ENCODE results near the gene CCDC170. TPM values are rescaled to one million over a fixed set of nuclear protein-coding genes. Genes with fewer than 3 reads are reported as not detected.
"Not testable (repeated sequence)": the region's sequence is repeated elsewhere in the genome, so short reads cannot be mapped to it uniquely, and the experiment has no call there.

The CCDC170 gene
- total and polyA plus RNA-seq, 2 experiments from 2014 or later: 0.03 TPM; not detected in 1

DNA sequence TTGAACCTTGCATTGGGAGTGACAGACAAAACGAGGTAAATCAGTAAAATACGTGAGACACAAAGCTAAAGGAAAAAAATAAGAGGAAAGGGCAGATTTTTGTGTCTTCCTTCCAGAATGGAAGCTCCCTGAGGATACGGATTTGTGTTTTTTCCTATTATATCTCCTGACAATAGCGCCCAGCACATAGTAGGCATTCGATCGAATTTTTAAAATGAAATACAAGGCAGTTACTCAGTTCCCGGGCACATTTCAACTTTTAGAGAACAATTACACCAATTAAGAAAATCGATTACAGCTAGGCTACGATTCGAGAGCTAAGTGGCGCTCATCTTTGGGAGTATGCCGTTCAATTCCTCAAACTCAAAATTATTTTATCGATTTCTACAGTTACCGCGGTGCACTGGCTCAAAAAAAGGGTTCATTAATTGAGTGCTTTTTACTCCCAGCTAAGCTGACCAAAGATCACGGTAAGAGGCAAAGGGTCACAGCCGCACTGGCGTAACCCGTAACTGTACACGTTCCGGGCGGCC, 42.3 kb upstream of the CCDC170 start:
- peak overlapping the region; percentile 89 for H3K27ac ChIP-seq
- DNase-seq (ENCODE audit: low read depth in 1 of 2, low spot score in 1 of 2): no peak
- no peaks in the 10 kb centered on the region for H3K36me3 ChIP-seq
- no peaks in the 10 kb centered on the region for H3K9me3 ChIP-seq (ENCODE audit: low read depth)
- TF ChIP-seq, protein P1, sequence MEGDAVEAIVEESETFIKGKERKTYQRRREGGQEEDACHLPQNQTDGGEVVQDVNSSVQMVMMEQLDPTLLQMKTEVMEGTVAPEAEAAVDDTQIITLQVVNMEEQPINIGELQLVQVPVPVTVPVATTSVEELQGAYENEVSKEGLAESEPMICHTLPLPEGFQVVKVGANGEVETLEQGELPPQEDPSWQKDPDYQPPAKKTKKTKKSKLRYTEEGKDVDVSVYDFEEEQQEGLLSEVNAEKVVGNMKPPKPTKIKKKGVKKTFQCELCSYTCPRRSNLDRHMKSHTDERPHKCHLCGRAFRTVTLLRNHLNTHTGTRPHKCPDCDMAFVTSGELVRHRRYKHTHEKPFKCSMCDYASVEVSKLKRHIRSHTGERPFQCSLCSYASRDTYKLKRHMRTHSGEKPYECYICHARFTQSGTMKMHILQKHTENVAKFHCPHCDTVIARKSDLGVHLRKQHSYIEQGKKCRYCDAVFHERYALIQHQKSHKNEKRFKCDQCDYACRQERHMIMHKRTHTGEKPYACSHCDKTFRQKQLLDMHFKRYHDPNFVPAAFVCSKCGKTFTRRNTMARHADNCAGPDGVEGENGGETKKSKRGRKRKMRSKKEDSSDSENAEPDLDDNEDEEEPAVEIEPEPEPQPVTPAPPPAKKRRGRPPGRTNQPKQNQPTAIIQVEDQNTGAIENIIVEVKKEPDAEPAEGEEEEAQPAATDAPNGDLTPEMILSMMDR (IDR thresholded peaks at IDR 0.05; ENCODE audit: low read depth, low read length): no peak
- H3K4me3 ChIP-seq: peak overlapping the region; percentile 76
- H3K4me1 ChIP-seq (ENCODE audit: low read depth): peaks cover 8% of the 10 kb centered on the region
- H3K27me3 ChIP-seq: no peaks in the 10 kb centered on the region

DNA sequence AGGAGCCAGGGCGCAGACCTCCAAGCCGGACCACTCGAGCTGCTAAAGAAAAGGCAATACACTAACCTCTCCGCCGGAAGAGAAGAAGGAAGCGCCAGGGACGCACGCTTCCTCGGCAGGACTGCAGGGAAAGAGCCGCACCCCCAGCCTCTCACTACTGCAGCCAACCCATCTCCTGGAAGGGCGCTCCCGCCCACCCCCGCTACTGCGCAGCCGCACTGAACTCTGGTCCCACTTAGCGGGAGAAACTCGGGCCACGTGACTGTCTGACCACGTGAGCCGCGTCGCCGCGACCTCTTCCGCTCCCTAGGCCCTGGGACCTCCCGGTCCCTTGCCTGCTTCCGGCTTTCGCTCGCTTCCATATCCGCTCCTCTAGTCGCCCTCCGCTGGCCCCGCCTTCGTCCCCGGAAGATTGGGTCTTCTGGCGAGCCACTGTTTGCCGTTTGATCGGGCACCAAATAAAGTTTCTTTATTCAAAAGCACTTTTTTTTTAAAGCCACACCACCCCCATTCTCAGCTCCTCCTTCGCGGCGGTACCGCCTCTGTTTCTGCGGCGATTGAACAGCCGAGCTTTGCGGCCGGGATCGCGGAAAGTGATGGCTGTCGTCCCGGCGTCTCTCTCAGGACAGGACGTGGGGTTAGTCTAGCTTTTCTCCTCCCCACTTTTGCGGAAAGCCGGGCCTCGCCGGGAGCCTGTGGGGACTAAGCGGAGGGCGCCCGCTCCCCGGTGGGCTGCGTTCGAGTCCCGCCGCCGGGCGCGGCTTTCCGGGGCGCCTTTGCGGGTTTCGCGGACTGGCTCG, 41.7 kb upstream of the CCDC170 start, which contains the start of gene RMND1:
RMND1 (minus strand) TSS at position 177 of the 800 bp plus-strand sequence. CDS start 6,315 bp downstream, outside the sequence.
- TF ChIP-seq, protein P1 (IDR thresholded peaks at IDR 0.05; ENCODE audit: low read depth, low read length): no peak
- Histone ChIP-seq H3K27ac (peak within 1 kb of the TSS; percentile 89), H3K4me1 (ENCODE audit: low read depth) (peaks cover 8% of the 10 kb centered on the region), H3K4me3 (peak within 1 kb of the TSS; percentile 76), H3K36me3 (no peaks in the 10 kb centered on the region), H3K27me3 (no peaks in the 10 kb centered on the region), H3K9me3 (ENCODE audit: low read depth) (no peaks in the 10 kb centered on the region)
- DNase-seq (ENCODE audit: low read depth in 1 of 2, low spot score in 1 of 2): peak; percentile 100

DNA sequence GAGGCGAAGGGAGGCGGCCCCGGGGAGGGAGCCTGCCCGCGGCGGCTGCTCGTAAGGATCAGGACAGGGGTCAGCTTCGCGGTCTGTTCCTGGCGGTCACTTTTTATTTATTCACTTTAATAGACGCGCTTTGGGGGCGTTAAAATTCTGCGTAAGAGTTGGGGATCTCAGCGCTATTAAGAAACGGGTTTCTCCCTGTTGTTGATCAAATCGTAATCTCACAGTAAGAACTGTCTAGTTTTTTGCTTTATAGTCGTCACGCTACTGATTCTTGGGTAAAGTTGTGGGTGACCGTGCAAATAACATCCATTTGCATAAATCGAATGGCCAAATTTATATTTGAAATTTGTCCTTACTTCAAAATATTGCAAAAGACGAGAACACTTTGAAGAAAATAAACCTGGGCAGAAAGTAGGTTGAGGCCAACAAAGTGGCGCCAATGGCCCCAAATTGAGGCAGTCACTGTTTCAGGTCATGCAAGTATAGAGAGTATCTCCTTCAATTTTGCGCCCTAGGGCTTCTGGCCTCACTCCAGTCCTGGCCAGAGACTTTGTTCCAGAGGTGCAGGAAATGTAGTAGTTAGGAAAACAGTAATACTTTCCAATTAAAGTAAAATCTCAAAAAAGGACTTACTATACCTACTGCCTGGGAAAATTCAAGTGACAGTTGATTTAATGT, 40.9 kb upstream of the CCDC170 start:
- Histone ChIP-seq H3K27ac (peak overlapping the region; percentile 82), H3K9me3 (ENCODE audit: low read depth) (no peaks in the 10 kb centered on the region), H3K4me3 (peak overlapping the region; percentile 64), H3K36me3 (no peaks in the 10 kb centered on the region), H3K27me3 (no peaks in the 10 kb centered on the region), H3K4me1 (ENCODE audit: low read depth) (peaks cover 8% of the 10 kb centered on the region)
- DNase-seq (ENCODE audit: low read depth in 1 of 2, low spot score in 1 of 2): peak; percentile 26 to 33
- TF ChIP-seq, protein P1 (IDR thresholded peaks at IDR 0.05; ENCODE audit: low read depth, low read length): no peak

DNA sequence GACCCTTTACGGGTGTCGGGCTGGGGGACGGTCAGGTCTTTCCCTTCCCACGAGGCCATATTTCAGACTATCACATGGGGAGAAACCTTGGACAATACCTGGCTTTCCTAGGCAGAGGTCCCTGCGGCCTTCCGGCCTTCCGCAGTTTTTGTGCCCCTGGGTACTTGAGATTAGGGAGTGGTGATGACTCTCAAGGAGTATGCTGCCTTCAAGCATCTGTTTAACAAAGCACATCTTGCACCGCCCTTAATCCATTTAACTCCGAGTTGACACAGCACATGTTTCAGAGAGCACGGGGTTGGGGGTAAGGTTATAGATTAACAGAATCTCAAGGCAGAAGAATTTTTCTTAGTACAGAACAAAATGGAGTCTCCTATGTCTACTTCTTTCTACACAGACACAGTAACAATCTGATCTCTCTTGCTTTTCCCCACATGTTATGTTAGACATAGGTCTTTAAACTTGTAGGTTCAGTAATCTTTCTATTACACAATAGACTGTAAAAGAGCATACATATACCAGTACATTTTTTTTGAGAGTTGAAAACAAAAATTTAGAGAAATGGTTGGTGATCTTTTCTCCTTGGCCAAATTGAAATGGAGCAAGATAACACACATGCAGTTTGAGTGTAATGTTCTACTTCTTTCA, 37.9 kb upstream of the CCDC170 start:
- DNase-seq (ENCODE audit: low read depth in 1 of 2, low spot score in 1 of 2); H3K36me3 ChIP-seq; H3K27me3 ChIP-seq; H3K9me3 ChIP-seq (ENCODE audit: low read depth); H3K4me3 ChIP-seq; H3K4me1 ChIP-seq (ENCODE audit: low read depth); H3K27ac ChIP-seq: not testable (repeated sequence)

DNA sequence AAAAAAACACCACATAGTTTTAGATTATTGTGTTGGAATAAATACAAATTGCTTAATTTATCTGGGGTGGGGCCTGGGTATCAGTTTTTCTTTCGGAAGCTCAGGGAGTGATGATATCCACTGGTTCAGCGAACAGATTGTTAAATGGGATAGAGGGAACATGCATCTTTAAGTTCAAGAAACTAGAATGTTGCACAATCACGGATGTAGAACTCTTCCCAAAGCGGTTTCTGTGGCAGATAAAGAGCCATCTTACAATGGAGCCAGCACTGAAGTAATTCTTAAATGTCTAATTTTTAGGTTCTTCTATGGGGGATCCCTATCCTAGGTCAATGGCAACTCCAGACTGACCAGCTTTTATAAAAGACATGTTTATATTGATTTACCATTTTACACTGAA, 32.1 kb upstream of the CCDC170 start:
- peaks cover 27% of the 10 kb centered on the region for H3K36me3 ChIP-seq
- H3K9me3 ChIP-seq (ENCODE audit: low read depth): no peaks in the 10 kb centered on the region
- TF ChIP-seq, protein P1 (IDR thresholded peaks at IDR 0.05; ENCODE audit: low read depth, low read length): no peak

More for the DNA sequence above, 32.1 kb upstream of the CCDC170 start:
- DNase-seq (ENCODE audit: low read depth in 1 of 2, low spot score in 1 of 2): peak in 1 of 2 donors; percentile 40
- no peaks in the 10 kb centered on the region for H3K27me3 ChIP-seq
- no peak overlapping the region for H3K27ac ChIP-seq
- no peaks in the 10 kb centered on the region for H3K4me1 ChIP-seq (ENCODE audit: low read depth)
- H3K4me3 ChIP-seq: no peak overlapping the region
